Measurements from ENCODE around the gene SCIN. TPM values are rescaled to one million over a fixed set of nuclear protein-coding genes. Genes with fewer than 3 reads are reported as not detected.

SCIN gene
- total RNA-seq, 1 experiment from 2014 or later = 0.22 TPM

GRCh38 chr7:12699299-12699698 is 128.8 kb downstream of the SCIN start:
- no TSS peak for BruUV-seq (replicated peaks)
- RAD21 ChIA-PET (ENCODE audit: low non-redundant PET in 1 of 2, low total read pairs in 2 of 2, uncharacterized antibody in 2 of 2, unreplicated experiment in 2 of 2) = no interaction called here
- Histone ChIP-seq H4K20me1 (ENCODE audit: insufficient read depth) (no peaks in the 10 kb centered on the region), H3K79me2 (ENCODE audit: insufficient read depth, low read length) (peaks cover 26% of the 10 kb centered on the region), H3K36me3 (ENCODE audit: control insufficient read depth in 1 of 2, insufficient read depth in 2 of 2, low read length in 2 of 2) (0 out of 4 replicates have a peak, but pooled peaks cover 0 to 6% of the 10 kb centered on the region in 2 experiments), H3K27ac (ENCODE audit: low read depth, low read length) (no peak overlapping the region), H3K9ac (ENCODE audit: low read length) (no peak overlapping the region), H3K4me1 (ENCODE audit: control insufficient read depth in 1 of 2, insufficient read depth in 2 of 2, low read length in 2 of 2) (peaks cover 22% of the 10 kb centered on the region in 2 experiments), H2AFZ (ENCODE audit: low read depth, low read length, poor library complexity, severe bottlenecking) (no peak overlapping the region), H3K9me2 (ENCODE audit: insufficient read depth) (no peaks in the 10 kb centered on the region), H3K4me2 (ENCODE audit: low read length) (no peak overlapping the region), H3K9me3 (ENCODE audit: control insufficient read depth in 1 of 2, insufficient read depth in 1 of 2, low read depth in 1 of 2, low read length in 2 of 2) (peaks cover 0 to 11% of the 10 kb centered on the region in 2 experiments; a peak in 1 of 4 replicates), H3K27me3 (ENCODE audit: insufficient read depth, low read length) (no peaks in the 10 kb centered on the region), H3K4me3 (replicated peaks in 1 of 2; ENCODE audit: low read depth in 1 of 2, low read length in 2 of 2) (no peak overlapping the region)
- POLR2A ChIA-PET = no interaction called here
- TF ChIP-seq RAD21 (IDR thresholded peaks at IDR 0.05; ENCODE audit: low read depth) (no peak), CEBPB (IDR thresholded peaks at IDR 0.05; ENCODE audit: low read depth) (no peak), REST (IDR thresholded peaks at IDR 0.05; ENCODE audit: low read depth) (no peak), POLR2A (IDR thresholded peaks at IDR 0.05; ENCODE audit: borderline replicate concordance, extremely low read depth, insufficient read depth, insufficient read length) (no peak), TCF7L2 (IDR thresholded peaks at IDR 0.05; ENCODE audit: borderline replicate concordance, extremely low read depth, insufficient read depth, insufficient read length) (no peak), ZNF274 (IDR thresholded peaks at IDR 0.05; ENCODE audit: low read depth, low read length) (no peak), EZH2phosphoT487 (IDR thresholded peaks at IDR 0.05; ENCODE audit: borderline replicate concordance) (no peak), YY1 (IDR thresholded peaks at IDR 0.05; ENCODE audit: extremely low read depth, insufficient replicate concordance, low read depth, low read length) (no peak), EZH2 (IDR thresholded peaks at IDR 0.05) (no peak), ZFX (IDR thresholded peaks at IDR 0.05) (no peak), FOSL1 (IDR thresholded peaks at IDR 0.05; ENCODE audit: low read depth) (no peak), SP1 (IDR thresholded peaks at IDR 0.05; ENCODE audit: low read depth) (no peak), EGR1 (IDR thresholded peaks at IDR 0.05; ENCODE audit: low read depth) (no peak)
- TF ChIP-seq, protein P1, sequence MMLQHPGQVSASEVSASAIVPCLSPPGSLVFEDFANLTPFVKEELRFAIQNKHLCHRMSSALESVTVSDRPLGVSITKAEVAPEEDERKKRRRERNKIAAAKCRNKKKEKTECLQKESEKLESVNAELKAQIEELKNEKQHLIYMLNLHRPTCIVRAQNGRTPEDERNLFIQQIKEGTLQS (IDR thresholded peaks at IDR 0.05) = no peak
- TF ChIP-seq, protein P2, sequence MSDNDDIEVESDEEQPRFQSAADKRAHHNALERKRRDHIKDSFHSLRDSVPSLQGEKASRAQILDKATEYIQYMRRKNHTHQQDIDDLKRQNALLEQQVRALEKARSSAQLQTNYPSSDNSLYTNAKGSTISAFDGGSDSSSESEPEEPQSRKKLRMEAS (IDR thresholded peaks at IDR 0.05) = no peak
- CTCF ChIA-PET = no interaction called here
- ATAC-seq (no peak), DNase-seq (ENCODE audit: low read depth, low spot score) (no peak)
- intact Hi-C loops (cut with micrococcal nuclease) = no loop called here

Data from HCT116 (cell line).